Lower leg skin (tissue), 4 donors: ENCODE results near the gene PLEKHG3. TPM values are rescaled to one million over a fixed set of nuclear protein-coding genes. Genes with fewer than 3 reads are reported as not detected.
A peak's percentile ranks its signal among the peaks of the same experiment; 100 is the strongest.

Experiments
- DNase-seq, 2 donors: peaks; one replicate each; pipeline ENCODE4 v3.0.0-alpha.2; 2019; ENCODE audit warnings: low spot score in 2 of 2
- H3K4me3 ChIP-seq: fragments of 200-600 bp; sonication (generic); 2 replicates; pipeline ENCODE4 v1.5.1; 2017; ENCODE audit warnings: mild to moderate bottlenecking, low read depth; ENCODE audit not compliant: poor library complexity, severe bottlenecking
- CTCF ChIP-seq, 3 donors: fragments of 450-650 bp; IDR thresholded peaks; one replicate each; pipeline ENCODE4 v1.5.1; 2016; ENCODE audit warnings: antibody characterized with exemption in 3 of 3, mild to moderate bottlenecking in 3 of 3, moderate library complexity in 2 of 3
- POLR2A ChIP-seq, 2 donors: fragments of 450-650 bp; IDR thresholded peaks; one replicate each; pipeline ENCODE4 v1.6.1; 2016 to 2017; ENCODE audit warnings: antibody characterized with exemption in 2 of 2, mild to moderate bottlenecking in 1 of 2, moderate library complexity in 1 of 2
- WGBS, 2 donors: methylation state at CpG; one replicate each; pipeline ENCODE4 v1.1.5; 2018; 5-methylcytosine and 5-hydroxymethylcytosine counted together
- intact Hi-C: fragments of 100-400 bp; cut with DNase I; formaldehyde crosslinking; loops from one replicate; pipeline ENCODE4 v1.15.0; 2023; ENCODE audit warnings: low total_unique reads
- total RNA-seq, 4 donors: library from RNA; depleted of rRNA; stranded (reverse); fragments of >200 nt; gene quantifications; one replicate each; pipeline ENCODE4 v1.1.0, GENCODE V29; 2016

PLEKHG3 gene
- total RNA-seq, 4 donors from 2014 or later = 92.9 to 178 (median 125) TPM

GRCh38 chr14:64754685-64755084 is 50.5 kb downstream of the PLEKHG3 start:
- intact Hi-C loops = loop anchor here (5.0 kb wide), 1 partner anchor 412 kb away; no protein-coding TSS in a partner anchor
- TF ChIP-seq POLR2A (IDR thresholded peaks at IDR 0.05) (no peak), CTCF (IDR thresholded peaks at IDR 0.05) (no peak)
- DNase-seq = no peak
- H3K4me3 ChIP-seq = no peak overlapping the region
- 79% methylated on average over 4 to 5 of the region's 5 CpGs for WGBS, 2 donors

- 38 to 43% methylated on average over 9 of the region's 9 CpGs for WGBS, 2 donors
- no peak for TF ChIP-seq CTCF (IDR thresholded peaks at IDR 0.05)
- no peak for TF ChIP-seq POLR2A (IDR thresholded peaks at IDR 0.05)
- no peak overlapping the region for H3K4me3 ChIP-seq
- peak in 1 of 2 donors; percentile 77 for DNase-seq
- intact Hi-C loops = no loop called here
These were observed 51.6 kb downstream of the PLEKHG3 start for GRCh38 chr14:64755781-64756221.

GRCh38 chr14:64756712-64757111 is 52.5 kb downstream of the PLEKHG3 start:
- no peak overlapping the region for H3K4me3 ChIP-seq
- intact Hi-C loops = no loop called here
- WGBS, 2 donors = 94 to 95% methylated on average over 5 of the region's 5 CpGs
- no peak for TF ChIP-seq CTCF (IDR thresholded peaks at IDR 0.05)
- TF ChIP-seq POLR2A (IDR thresholded peaks at IDR 0.05) = no peak
- DNase-seq = no peak

DNA sequence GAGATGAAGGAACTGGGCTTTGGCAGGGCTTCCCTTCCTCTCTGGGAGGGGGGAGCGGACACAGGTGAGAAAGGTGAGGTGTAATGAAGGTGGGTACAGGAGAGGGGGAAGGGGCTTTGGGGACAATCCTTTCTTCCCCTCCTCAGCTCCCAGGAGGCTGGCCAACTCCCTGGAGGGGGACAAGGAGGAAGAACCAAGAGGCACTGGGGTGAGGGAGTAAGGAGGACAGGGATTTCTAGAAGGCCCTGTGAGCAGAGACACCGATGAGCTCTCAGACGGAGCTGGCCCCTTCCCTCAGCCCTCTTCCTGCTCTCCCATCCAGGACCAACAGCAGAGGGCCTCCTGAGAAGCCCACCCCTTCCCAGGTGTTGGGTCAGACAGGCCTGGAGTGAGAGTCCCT is 53.4 kb downstream of the PLEKHG3 start:
- intact Hi-C loops = no loop called here
- TF ChIP-seq CTCF (IDR thresholded peaks at IDR 0.05) (no peak), POLR2A (IDR thresholded peaks at IDR 0.05) (no peak)
- no peak for DNase-seq
- no peak overlapping the region for H3K4me3 ChIP-seq
- 78 to 94% methylated on average over 3 of the region's 3 CpGs for whole genome bisulfite sequencing, 2 donors

- H3K4me3 ChIP-seq = no peak overlapping the region
- DNase-seq = no peak
- TF ChIP-seq POLR2A (IDR thresholded peaks at IDR 0.05) (no peak), CTCF (IDR thresholded peaks at IDR 0.05) (no peak)
- intact Hi-C loops = no loop called here
- WGBS, 2 donors = 47 to 65% methylated on average over 3 of the region's 3 CpGs
These were observed 53.8 kb downstream of the PLEKHG3 start for GRCh38 chr14:64758025-64758521.
